ENCODE results near the gene SDC4. TPM values are rescaled to one million over a fixed set of nuclear protein-coding genes. Genes with fewer than 3 reads are reported as not detected.

The SDC4 gene
- total and polyA plus RNA-seq, 10 of the 15 experiments (the other 5 are each of a cell fraction or from before 2014, with no cell fraction given), result 0.52 to 11.3 (median 1.4) TPM

DNA sequence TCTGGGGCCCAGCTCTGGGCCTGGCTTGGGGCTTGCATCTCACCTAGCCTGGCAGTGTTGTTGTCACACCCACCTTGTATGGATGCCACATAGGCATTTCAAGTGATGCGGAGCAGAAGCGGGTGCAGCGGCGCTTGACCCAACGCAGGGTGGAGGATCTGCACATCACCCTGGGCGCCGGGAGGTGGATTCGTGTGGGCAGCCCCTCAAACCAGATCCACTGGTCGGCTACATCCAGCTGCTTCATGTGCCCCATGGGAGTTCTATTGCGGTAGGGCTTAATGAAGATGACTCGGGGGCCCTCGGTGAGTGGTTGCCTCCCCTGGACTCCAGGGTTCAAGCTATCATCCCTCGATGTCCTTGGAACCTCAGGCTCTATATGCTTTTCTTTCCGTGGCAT lies 26.7 kb upstream of the SDC4 start:
- Histone ChIP-seq H3K27ac (ENCODE audit: control insufficient read depth, insufficient read depth) (no peak overlapping the region), H3K9ac (ENCODE audit: control insufficient read depth, insufficient read depth, low read length) (no peak overlapping the region), H3K4me3 (no peak overlapping the region), H3K4me2 (ENCODE audit: control insufficient read depth, insufficient read depth) (no peak overlapping the region), H2AFZ (ENCODE audit: control insufficient read depth, low read depth, low read length) (no peak overlapping the region), H3K4me1 (ENCODE audit: control insufficient read depth, insufficient read depth, low read length) (peaks cover 6% of the 10 kb centered on the region), H3K36me3 (ENCODE audit: control insufficient read depth in 2 of 2, insufficient read depth in 2 of 2, low read length in 1 of 2) (no peaks in the 10 kb centered on the region), H3K27me3 (replicated peaks in 1 of 2; ENCODE audit: control insufficient read depth in 2 of 2, insufficient read depth in 2 of 2, low read length in 1 of 2) (no peaks in the 10 kb centered on the region), H4K20me1 (ENCODE audit: control insufficient read depth, insufficient read depth) (no peaks in the 10 kb centered on the region), H3K9me3 (replicated peaks; ENCODE audit: control insufficient read depth, insufficient read depth, low read length) (no peaks in the 10 kb centered on the region), H3K79me2 (ENCODE audit: control insufficient read depth, insufficient read depth, low read length) (no peaks in the 10 kb centered on the region)
- in situ Hi-C loops (cut with MboI) (loop anchor here (5.0 kb wide), 1 partner anchor 62 kb away; no protein-coding TSS in a partner anchor), intact Hi-C loops (cut with micrococcal nuclease; ENCODE audit: unreplicated experiment) (loop anchor here (1.0 kb wide), 1 partner anchor 62 kb away; no protein-coding TSS in a partner anchor)
- BruUV-seq (replicated peaks), result no TSS peak
- POLR2A ChIA-PET, result interaction anchor here (0.9 to 2.5 kb wide), 2 partner anchors 41 to 62 kb away, joined by 3 to 8 read pairs; partner anchors contain the start of gene PIGT
- FAIRE-seq, result no peak
- SMC1A ChIA-PET (ENCODE audit: uncharacterized antibody, unreplicated experiment), result interaction anchor here (1.2 to 19.8 kb wide), 8 partner anchors 12 to 396 kb away, joined by 3 to 440 read pairs (median 7); partner anchors contain the start of gene SYS1
- RAD21 ChIA-PET (ENCODE audit: unreplicated experiment), result interaction anchor here (2.0 to 17.6 kb wide), 4 partner anchors 12 to 75 kb away, joined by 8 to 394 read pairs (median 21); partner anchors contain the start of gene SYS1
- no peak for TF ChIP-seq HCFC1 (IDR thresholded peaks at IDR 0.05; ENCODE audit: low read length)
- whole genome bisulfite sequencing (ENCODE audit: insufficient coverage, insufficient replicate concordance, low lambda C conversion rate, missing lambda C conversion rate), result 93% methylated on average over 14 of the region's 14 CpGs
- CTCF ChIA-PET, result interaction anchor here (1.4 to 19.4 kb wide), 9 partner anchors 13 to 79 kb away, joined by 3 to 685 read pairs (median 24); partner anchors contain the start of genes PIGT and SYS1
- ATAC-seq, result no peak
- DNase-seq (ENCODE audit: low read depth, low spot score), result no peak

DNA sequence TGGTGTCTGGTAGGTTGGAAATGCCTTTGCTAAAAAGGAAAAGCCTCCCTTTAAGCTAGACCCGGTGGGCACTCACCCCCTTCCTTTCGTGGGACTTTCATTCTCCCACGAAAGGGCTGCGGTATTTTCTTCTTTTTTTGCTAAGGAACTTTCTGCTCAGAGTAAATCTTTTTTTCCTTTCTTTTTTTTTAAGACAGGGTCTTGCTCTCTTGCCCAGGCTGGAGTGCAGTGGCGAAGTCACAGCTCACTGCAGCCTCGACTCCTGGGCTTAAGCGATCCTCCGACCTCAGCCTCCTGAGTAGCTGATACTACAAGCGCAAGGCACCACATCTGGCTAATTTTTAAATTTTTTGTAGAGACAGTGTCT lies 25.9 kb upstream of the SDC4 start:
- RAD21 ChIA-PET (ENCODE audit: unreplicated experiment), result interaction anchor here (0.7 to 17.6 kb wide), 16 partner anchors 11 to 397 kb away, joined by 3 to 394 read pairs (median 8); partner anchors contain the start of genes PIGT and SYS1
- no peak for FAIRE-seq
- no peak for DNase-seq (ENCODE audit: low read depth, low spot score)
- Histone ChIP-seq H3K9ac (ENCODE audit: control insufficient read depth, insufficient read depth, low read length) (no peak overlapping the region), H4K20me1 (ENCODE audit: control insufficient read depth, insufficient read depth) (no peaks in the 10 kb centered on the region), H3K36me3 (ENCODE audit: control insufficient read depth in 2 of 2, insufficient read depth in 2 of 2, low read length in 1 of 2) (no peaks in the 10 kb centered on the region), H3K4me3 (no peak overlapping the region), H3K4me2 (ENCODE audit: control insufficient read depth, insufficient read depth) (no peak overlapping the region), H3K27me3 (replicated peaks in 1 of 2; ENCODE audit: control insufficient read depth in 2 of 2, insufficient read depth in 2 of 2, low read length in 1 of 2) (no peaks in the 10 kb centered on the region), H3K79me2 (ENCODE audit: control insufficient read depth, insufficient read depth, low read length) (no peaks in the 10 kb centered on the region), H3K9me3 (replicated peaks; ENCODE audit: control insufficient read depth, insufficient read depth, low read length) (no peaks in the 10 kb centered on the region), H3K27ac (ENCODE audit: control insufficient read depth, insufficient read depth) (no peak overlapping the region), H3K4me1 (ENCODE audit: control insufficient read depth, insufficient read depth, low read length) (peaks cover 10% of the 10 kb centered on the region), H2AFZ (ENCODE audit: control insufficient read depth, low read depth, low read length) (no peak overlapping the region)
- intact Hi-C loops (cut with micrococcal nuclease; ENCODE audit: unreplicated experiment) (loop anchor here (1.0 kb wide), 1 partner anchor 63 kb away; no protein-coding TSS in a partner anchor), in situ Hi-C loops (cut with MboI) (loop anchor here (5.0 kb wide), 1 partner anchor 63 kb away; no protein-coding TSS in a partner anchor)
- WGBS (ENCODE audit: insufficient coverage, insufficient replicate concordance, low lambda C conversion rate, missing lambda C conversion rate), result 48% methylated on average over 9 of the region's 9 CpGs
- no peak for TF ChIP-seq CBX5 (IDR thresholded peaks at IDR 0.05; ENCODE audit: low read depth)
- TF ChIP-seq POLR2AphosphoS5 (IDR thresholded peaks at IDR 0.05; ENCODE audit: low read length), result no peak
- TF ChIP-seq SMC3 (IDR thresholded peaks at IDR 0.05; ENCODE audit: borderline replicate concordance, low read length), result no peak
- TF ChIP-seq SRF (IDR thresholded peaks at IDR 0.05; ENCODE audit: low read depth in 2 of 2, low read length in 2 of 2), result 0 out of 4 replicates have a peak, but pooled peaks of 1 of the 2 experiments have one; percentile 14
- CTCF ChIA-PET, result interaction anchor here (0.6 to 19.4 kb wide), 30 partner anchors 12 to 464 kb away, joined by 3 to 685 read pairs (median 5); partner anchors contain the start of genes PABPC1L, PIGT and SYS1
- BruUV-seq (replicated peaks), result no TSS peak
- SMC1A ChIA-PET (ENCODE audit: uncharacterized antibody, unreplicated experiment), result interaction anchor here (0.6 to 19.8 kb wide), 20 partner anchors 11 to 536 kb away, joined by 3 to 440 read pairs (median 4); partner anchors contain the start of genes PIGT, SYS1 and WFDC10A
- POLR2A ChIA-PET, result interaction anchor here (0.7 to 2.5 kb wide), 5 partner anchors 12 to 63 kb away, joined by 3 to 8 read pairs (median 4); partner anchors contain the start of genes PIGT and SYS1
- no peak for ATAC-seq

Measured in GM12878 (cell line).